NCI-H1417 (cell line): ENCODE results near the gene COL11A1.

Experiments
- DNase-seq, 3 experiments: peaks; one replicate each; lab custom pipeline; 2025; lab: John Stamatoyannopoulos, UW

Gene COL11A1

GRCh38 chr1:102899935-102900334 lies 208.4 kb downstream of the COL11A1 start:
- DNase-seq, result no peak

- DNase-seq, result no peak
Measured at GRCh38 chr1:102897557-102897956, 210.8 kb downstream of the COL11A1 start.

DNA sequence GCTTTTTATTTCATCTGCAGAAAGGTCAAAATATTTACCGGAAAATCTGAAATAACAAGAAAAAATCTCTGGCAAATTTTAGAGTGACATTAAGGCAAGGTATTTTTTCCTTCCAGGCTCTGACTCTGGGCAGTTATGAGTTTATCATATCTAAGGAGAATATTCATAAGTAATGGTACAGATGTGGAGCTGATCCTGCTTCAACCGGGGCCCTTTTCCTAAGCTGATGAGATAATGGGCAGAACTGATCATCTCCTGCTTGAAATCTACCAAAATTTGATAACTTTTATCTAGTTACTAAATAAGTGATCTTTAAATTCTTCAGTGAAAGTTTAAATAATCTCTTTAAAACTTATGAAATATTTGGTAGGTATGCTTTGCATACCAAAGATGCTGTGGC lies 211.6 kb downstream of the COL11A1 start:
- DNase-seq, result no peak

DNA sequence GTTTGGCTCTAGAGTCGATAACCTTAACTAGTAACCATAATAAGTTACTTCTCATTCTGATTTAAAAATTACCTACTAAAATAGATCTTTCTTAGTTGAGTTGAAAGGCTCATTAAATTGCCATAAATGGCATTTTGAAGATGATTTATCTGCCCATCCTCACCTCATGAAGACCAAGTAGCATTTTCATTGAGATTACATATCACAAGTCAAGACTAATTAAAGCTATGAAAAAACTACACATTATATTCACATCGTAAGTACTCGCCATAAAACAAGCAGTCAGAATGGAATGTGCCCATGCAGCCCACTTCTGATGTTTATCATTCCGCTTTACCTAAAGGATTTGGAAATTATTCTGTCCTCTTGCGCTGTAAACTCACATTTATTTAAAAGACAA lies 212.0 kb downstream of the COL11A1 start:
- no peak for DNase-seq

GRCh38 chr1:102891868-102892625 lies 216.3 kb downstream of the COL11A1 start:
- no peak for DNase-seq

DNA sequence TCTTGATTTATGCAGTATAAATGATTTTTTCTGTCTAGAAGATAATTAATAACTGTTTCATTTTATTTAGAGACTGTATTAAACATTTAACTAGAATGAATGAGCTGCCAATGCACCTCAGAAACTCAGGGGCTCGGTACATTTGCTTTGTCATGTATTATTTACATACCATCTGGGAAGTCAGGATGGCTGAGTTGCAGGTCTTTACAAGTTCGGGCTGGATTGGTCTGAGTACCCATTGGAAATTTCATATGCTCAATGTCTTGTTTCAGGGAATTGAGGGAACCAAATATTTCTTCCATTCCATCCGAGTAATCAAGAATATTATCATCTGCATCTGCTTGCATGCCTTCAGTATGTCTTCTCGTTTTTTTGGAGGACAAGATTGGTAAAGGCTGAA lies 221.7 kb downstream of the COL11A1 start:
- no peak for DNase-seq

GRCh38 chr1:102884238-102884637 lies 224.1 kb downstream of the COL11A1 start:
- no peak for DNase-seq

GRCh38 chr1:102879439-102879993 lies 228.8 kb downstream of the COL11A1 start:
- no peak for DNase-seq

DNA sequence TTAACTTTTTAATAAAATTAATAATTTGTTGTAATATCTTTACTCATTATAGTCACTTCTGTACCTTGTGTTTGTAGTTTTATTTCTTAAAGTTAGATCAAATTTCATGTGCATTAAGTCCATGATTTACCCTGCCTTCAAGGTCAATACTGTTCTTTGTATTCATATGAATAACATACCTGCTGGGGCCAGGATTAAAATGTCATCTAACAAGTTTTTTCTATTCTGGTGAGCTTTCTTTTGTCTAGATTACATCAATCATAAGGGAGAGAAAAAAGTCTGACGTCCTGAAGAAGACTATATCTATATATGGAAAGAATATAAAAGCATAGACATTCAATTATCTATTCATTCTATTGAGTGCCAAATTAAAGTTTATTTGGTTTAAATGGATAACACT lies 232.6 kb downstream of the COL11A1 start:
- DNase-seq, result peak in 2 of 3 experiments; percentile 6 to 69

- no peak for DNase-seq
Measured at GRCh38 chr1:102872526-102872925, 235.8 kb downstream of the COL11A1 start.

GRCh38 chr1:102872097-102872496 lies 236.2 kb downstream of the COL11A1 start:
- no peak for DNase-seq

DNA sequence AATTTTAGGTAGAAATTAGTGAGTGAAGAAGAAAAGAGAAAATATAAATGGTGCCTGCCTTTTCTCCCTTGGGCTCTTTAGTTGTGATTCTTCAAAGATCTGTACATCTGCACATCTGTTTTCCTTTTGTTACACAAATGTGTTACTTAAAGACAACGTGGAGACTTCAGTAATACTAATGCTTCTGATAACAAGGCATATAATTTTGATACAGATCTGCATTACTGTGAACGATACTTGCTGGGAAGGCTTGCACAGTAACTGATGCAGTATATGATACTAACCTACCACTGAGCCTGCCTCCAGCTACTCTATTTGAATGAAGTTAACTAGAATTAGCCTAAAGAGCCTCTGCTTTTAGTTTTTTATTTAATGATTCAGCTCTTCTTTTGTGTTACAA lies 244.6 kb downstream of the COL11A1 start:
- DNase-seq, result no peak

DNA sequence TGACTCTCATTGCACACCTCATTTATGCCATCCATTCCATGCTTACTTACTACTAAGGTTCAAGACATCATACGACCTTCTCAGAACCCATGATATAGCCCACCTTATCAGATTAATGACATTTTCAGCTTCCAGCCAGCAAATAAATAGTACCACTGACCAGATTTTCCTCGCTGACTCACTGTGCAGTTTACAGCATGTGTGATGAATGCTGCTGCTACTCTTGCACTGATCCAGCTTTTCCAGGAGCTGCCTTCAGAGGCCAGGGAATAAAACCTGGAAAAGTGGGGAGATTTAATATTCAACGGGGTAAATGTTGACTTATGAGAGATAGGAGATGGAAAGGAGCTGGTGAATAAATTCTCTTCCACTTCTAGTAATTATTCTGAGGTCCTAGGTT lies 247.1 kb downstream of the COL11A1 start:
- no peak for DNase-seq

GRCh38 chr1:102858695-102859094 lies 249.6 kb downstream of the COL11A1 start:
- peak in 1 of 3 experiments; percentile 18 for DNase-seq

- DNase-seq, result no peak
Measured at GRCh38 chr1:102857251-102857650, 251.1 kb downstream of the COL11A1 start.

GRCh38 chr1:102853701-102854187 lies 254.6 kb downstream of the COL11A1 start:
- DNase-seq, result no peak

DNA sequence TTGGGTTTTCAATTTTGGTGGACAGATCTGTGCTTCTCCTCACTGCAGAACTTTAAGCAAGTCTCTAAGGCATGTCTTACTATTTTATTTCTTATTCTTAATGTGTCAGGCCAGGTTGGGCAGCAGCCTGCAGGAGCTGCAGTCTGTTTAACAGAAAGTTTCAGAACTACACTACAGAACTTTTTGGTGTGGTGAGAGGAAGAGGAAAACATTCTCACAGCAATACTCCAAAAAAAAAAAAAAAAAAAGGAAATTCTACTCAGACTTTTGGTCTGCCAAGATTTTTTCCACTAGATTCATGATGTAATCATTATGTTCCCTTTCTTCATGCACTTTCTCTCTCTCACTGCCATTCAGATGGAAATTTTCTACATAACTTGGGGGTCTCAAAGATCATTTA lies 255.2 kb downstream of the COL11A1 start:
- DNase-seq, result no peak

GRCh38 chr1:102852613-102853012 lies 255.7 kb downstream of the COL11A1 start:
- DNase-seq, result no peak

DNA sequence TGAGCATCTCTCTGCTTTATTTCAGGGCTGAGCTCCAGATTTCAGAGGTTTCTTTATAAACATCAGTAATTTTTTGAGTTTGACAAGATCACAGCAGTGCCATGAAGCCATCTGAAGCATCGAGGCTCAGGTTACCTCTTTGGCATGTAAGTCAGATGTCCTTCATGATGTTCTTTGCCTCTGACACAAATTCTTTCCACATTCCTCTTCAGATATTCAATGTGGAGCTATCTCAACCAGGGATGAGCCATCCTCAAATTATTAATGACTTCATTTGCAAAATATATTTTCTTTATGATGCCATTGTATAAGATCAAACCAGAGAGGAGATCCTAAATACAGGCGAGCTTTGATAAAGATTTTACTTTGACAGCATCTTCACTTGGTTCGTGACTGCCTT lies 256.7 kb downstream of the COL11A1 start:
- no peak for DNase-seq

GRCh38 chr1:102842606-102843005 lies 265.7 kb downstream of the COL11A1 start:
- no peak for DNase-seq

GRCh38 chr1:102840741-102841140 lies 267.6 kb downstream of the COL11A1 start:
- no peak for DNase-seq

GRCh38 chr1:102838016-102838415 lies 270.3 kb downstream of the COL11A1 start:
- DNase-seq, result no peak

DNA sequence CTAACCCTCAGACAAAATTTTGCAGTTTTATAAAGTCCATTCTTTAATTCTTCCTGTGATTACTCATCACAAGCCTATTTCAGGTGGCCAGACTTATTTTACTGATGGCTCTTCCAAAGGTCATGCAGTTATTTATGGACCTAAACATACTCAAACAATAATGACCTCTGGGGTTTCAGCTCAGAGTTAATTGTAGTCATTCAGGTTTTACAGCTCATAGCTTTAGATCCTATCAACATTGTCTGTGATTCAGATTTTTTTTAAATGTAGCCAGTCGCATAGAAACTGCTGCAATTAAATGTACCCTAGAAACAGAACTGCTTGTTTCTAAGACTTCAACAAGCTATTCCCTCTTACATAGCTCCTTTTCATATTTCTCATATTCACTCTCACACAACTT lies 270.8 kb downstream of the COL11A1 start:
- DNase-seq, result peak in 1 of 3 experiments; percentile 18

DNA sequence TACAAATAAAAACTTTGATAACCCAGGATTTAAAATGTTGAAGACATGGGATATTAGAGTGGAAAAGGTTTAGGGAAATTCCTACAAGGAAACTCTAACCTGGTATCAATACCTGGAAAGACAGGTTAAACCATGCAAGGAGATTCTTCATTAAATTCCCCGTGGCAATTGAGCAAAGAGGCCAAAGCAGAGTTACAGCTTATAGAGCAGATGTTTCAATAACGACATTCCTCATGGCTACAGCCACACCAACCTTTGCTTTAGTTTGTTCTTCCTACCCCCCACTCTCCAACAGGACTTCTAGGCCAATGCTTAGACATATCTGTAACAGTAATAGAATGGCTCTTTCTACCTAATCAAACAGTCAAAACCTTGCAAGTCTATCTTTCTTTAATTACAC lies 271.3 kb downstream of the COL11A1 start:
- DNase-seq, result no peak
